HCT116 (cell line): ENCODE measurements around the gene MAML2. TPM values are rescaled to one million over a fixed set of nuclear protein-coding genes. Genes with fewer than 3 reads are reported as not detected.

Source experiments
- ATAC-seq: fragments of 200-7000 bp; cut with Tn5 transposase; 2 replicates; pipeline ENCODE4 v1.9.1; 2020; ENCODE audit warnings: mild to moderate bottlenecking, moderate library complexity
- BruUV-seq: library from RNA; stranded (reverse); fragments of 400-500 nt; replicated peaks from 2 replicates; lab custom pipeline; 2021; lab: Mats Ljungman, UMichigan
- CTCF ChIA-PET: fragments of 300-600 bp; sonication (Branson Sonifier 250); formaldehyde crosslinking; loops from one replicate; lab custom pipeline; 2021; ENCODE audit warnings: antibody characterized with exemption; lab: Charles Lee
- POLR2A ChIA-PET: fragments of 300-600, 350-600 bp; sonication (Branson Sonifier 250); formaldehyde crosslinking; loops from one replicate; lab custom pipeline; 2021; ENCODE audit warnings: antibody characterized with exemption; lab: Charles Lee
- RAD21 ChIA-PET, 2 experiments: fragments of 300-600 bp; sonication (Branson Sonifier 250); formaldehyde crosslinking; loops; one replicate each; lab custom pipeline; 2023; ENCODE audit warnings: low total read pairs in 2 of 2; ENCODE audit not compliant: uncharacterized antibody in 2 of 2, unreplicated experiment in 2 of 2, low non-redundant PET in 1 of 2; lab: Charles Lee
- DNase-seq: peaks from one replicate; pipeline ENCODE4 v3.0.0-alpha.2; 2010; ENCODE audit warnings: low read depth, low spot score
- H2AFZ ChIP-seq: fragments of 200-600 bp; shearing (Covaris generic), sonication (generic); 2 replicates; pipeline ENCODE4 v1.6.1; 2017; ENCODE audit warnings: low read depth, mixed run types, mixed read lengths, antibody characterized with exemption, low read length; ENCODE audit not compliant: poor library complexity, severe bottlenecking
- H3K27ac ChIP-seq: 2 replicates; pipeline ENCODE4 v1.5.1; 2012; ENCODE audit warnings: low read depth, low read length
- H3K27me3 ChIP-seq: fragments of 200-600 bp; sonication (generic); 2 replicates; pipeline ENCODE4 v1.6.1; 2016; ENCODE audit warnings: mixed run types, low read length, mixed read lengths; ENCODE audit not compliant: insufficient read depth
- H3K36me3 ChIP-seq, 2 experiments: fragments of 200-500 bp in 1 of 2; fragments of 200-600 bp in 1 of 2; sonication (Bioruptor generic) in 1 of 2; sonication (generic) in 1 of 2; 2 replicates each; pipeline versions ENCODE4 v1.5.1 to v1.6.1; 2014 to 2016; ENCODE audit warnings: low read length in 2 of 2, inconsistent platforms in 1 of 2, mixed read lengths in 1 of 2, mixed run types in 1 of 2; ENCODE audit not compliant: insufficient read depth in 2 of 2, control insufficient read depth in 1 of 2
- H3K4me1 ChIP-seq, 2 experiments: fragments of 200-600 bp in 1 of 2; sonication (generic) in 1 of 2; 2 replicates each; pipeline versions ENCODE4 v1.5.1 to v1.6.1; 2012 to 2017; ENCODE audit warnings: low read length in 2 of 2, inconsistent platforms in 1 of 2, mild to moderate bottlenecking in 1 of 2, mixed read lengths in 1 of 2, mixed run types in 1 of 2, moderate library complexity in 1 of 2; ENCODE audit not compliant: insufficient read depth in 2 of 2, control insufficient read depth in 1 of 2
- H3K4me2 ChIP-seq: fragments of 200-600 bp; sonication (generic); 2 replicates; pipeline ENCODE4 v1.6.1; 2017; ENCODE audit warnings: mixed run types, low read length, mixed read lengths
- H3K4me3 ChIP-seq, 2 experiments: fragments of 200-600 bp in 1 of 2; sonication (generic) in 1 of 2; replicated peaks in 1 of 2; 2 replicates each; pipeline ENCODE4 v1.5.1; 2011 to 2016; ENCODE audit warnings: low read length in 2 of 2, control low read depth in 1 of 2, low read depth in 1 of 2, mild to moderate bottlenecking in 1 of 2, mixed read lengths in 1 of 2, mixed run types in 1 of 2
- H3K79me2 ChIP-seq: fragments of 200-600 bp; sonication (generic); 2 replicates; pipeline ENCODE4 v1.6.1; 2017; ENCODE audit warnings: mild to moderate bottlenecking, mixed run types, low read length, moderate library complexity, mixed read lengths; ENCODE audit not compliant: insufficient read depth
- H3K9ac ChIP-seq: fragments of 200-600 bp; sonication (generic); 2 replicates; pipeline ENCODE4 v1.6.1; 2016; ENCODE audit warnings: low read length, mixed read lengths
- H3K9me2 ChIP-seq: fragments of 200-600 bp; sonication (generic), shearing (Covaris generic); 2 replicates; pipeline ENCODE4 v1.6.1; 2017; ENCODE audit warnings: mixed run types, mild to moderate bottlenecking, moderate library complexity; ENCODE audit not compliant: insufficient read depth
- H3K9me3 ChIP-seq, 2 experiments: fragments of 200-500 bp in 1 of 2; fragments of 200-600 bp in 1 of 2; sonication (Bioruptor generic) in 1 of 2; sonication (generic) in 1 of 2; 2 replicates each; pipeline ENCODE4 v1.6.1; 2014 to 2017; ENCODE audit warnings: low read length in 2 of 2, mixed read lengths in 2 of 2, inconsistent platforms in 1 of 2, low read depth in 1 of 2, mild to moderate bottlenecking in 1 of 2, mixed run types in 1 of 2, moderate library complexity in 1 of 2; ENCODE audit not compliant: control insufficient read depth in 1 of 2, insufficient read depth in 1 of 2
- H4K20me1 ChIP-seq: fragments of 200-600 bp; sonication (generic), shearing (Covaris generic); 2 replicates; pipeline ENCODE4 v1.6.1; 2017; ENCODE audit warnings: mixed run types, mild to moderate bottlenecking, moderate library complexity; ENCODE audit not compliant: insufficient read depth
- ATF3 ChIP-seq: IDR thresholded peaks from 2 replicates; pipeline ENCODE4 v1.6.1; 2012
- CBX3 ChIP-seq: IDR thresholded peaks from 2 replicates; pipeline ENCODE4 v1.6.1; 2012; ENCODE audit warnings: low read depth
- CEBPB ChIP-seq: IDR thresholded peaks from 2 replicates; pipeline ENCODE4 v1.6.1; 2012; ENCODE audit warnings: low read depth
- CTCF ChIP-seq, 3 experiments: fragments of 200-600 bp in 1 of 3; sonication (generic) in 1 of 3; IDR thresholded peaks in 2 of 3; conservative IDR thresholded peaks in 1 of 3; 2 replicates each; pipeline ENCODE4 v1.5.1; 2012 to 2017; ENCODE audit warnings: low read depth in 2 of 3, low read length in 2 of 3, antibody characterized with exemption in 1 of 3, borderline replicate concordance in 1 of 3, control low read depth in 1 of 3, mild to moderate bottlenecking in 1 of 3, mixed read lengths in 1 of 3, mixed run types in 1 of 3, moderate library complexity in 1 of 3; ENCODE audit not compliant: insufficient read depth in 1 of 3
- ELF1 ChIP-seq: IDR thresholded peaks from 2 replicates; pipeline ENCODE4 v1.6.1; 2012; ENCODE audit warnings: low read depth, borderline replicate concordance
- FOSL1 ChIP-seq: IDR thresholded peaks from 2 replicates; pipeline ENCODE4 v1.6.1; 2012; ENCODE audit warnings: low read depth
- JUND ChIP-seq: IDR thresholded peaks from 2 replicates; pipeline ENCODE4 v1.6.1; 2012
- MAX ChIP-seq: IDR thresholded peaks from 2 replicates; pipeline ENCODE4 v1.6.1; 2012
- POLR2A ChIP-seq: IDR thresholded peaks from 2 replicates; pipeline ENCODE4 v1.7.0; 2011; ENCODE audit warnings: borderline replicate concordance; ENCODE audit not compliant: insufficient read depth, insufficient read length; ENCODE audit errors: extremely low read depth
- RAD21 ChIP-seq: IDR thresholded peaks from 2 replicates; pipeline ENCODE4 v1.6.1; 2012; ENCODE audit warnings: low read depth, mild to moderate bottlenecking
- REST ChIP-seq: IDR thresholded peaks from 2 replicates; pipeline ENCODE4 v1.6.1; 2012; ENCODE audit warnings: low read depth
- SIN3A ChIP-seq: IDR thresholded peaks from 2 replicates; pipeline ENCODE4 v1.6.1; 2012; ENCODE audit warnings: low read depth
- SRF ChIP-seq: IDR thresholded peaks from 2 replicates; pipeline ENCODE4 v1.6.1; 2012; ENCODE audit warnings: low read depth
- TCF7L2 ChIP-seq: IDR thresholded peaks from 2 replicates; pipeline ENCODE4 v1.7.0; 2011; ENCODE audit warnings: borderline replicate concordance, inconsistent platforms; ENCODE audit not compliant: insufficient read depth, insufficient read length; ENCODE audit errors: extremely low read depth
- YY1 ChIP-seq: IDR thresholded peaks from 2 replicates; pipeline ENCODE4 v1.6.1; 2011; ENCODE audit warnings: low read length, low read depth, moderate library complexity, mild to moderate bottlenecking; ENCODE audit not compliant: insufficient replicate concordance; ENCODE audit errors: extremely low read depth
- ZBTB33 ChIP-seq: IDR thresholded peaks from 2 replicates; pipeline ENCODE4 v1.6.1; 2011; ENCODE audit warnings: mild to moderate bottlenecking, low read length, moderate library complexity; ENCODE audit not compliant: insufficient replicate concordance; ENCODE audit errors: extremely low read depth
- ZFX ChIP-seq: fragments of 450-650 bp; IDR thresholded peaks from 2 replicates; pipeline ENCODE4 v1.6.1; 2017
- intact Hi-C: fragments of 100-400 bp; cut with micrococcal nuclease; formaldehyde crosslinking; loops from 2 replicates; pipeline ENCODE4 v1.10.0; 2022
- total RNA-seq: library from RNA; stranded (reverse); gene quantifications from one replicate; pipeline ENCODE4 v1.2.1, GENCODE V29; 2021; ENCODE audit not compliant: unreplicated experiment

Gene MAML2
- total RNA-seq, 1 experiment from 2014 or later, result 2.6 TPM

GRCh38 chr11:96211436-96211835 lies 131.6 kb downstream of the MAML2 start (continued):
- TF ChIP-seq ATF3 (no peak), YY1 (no peak), POLR2A (no peak), REST (no peak), ZFX (no peak), CEBPB (no peak), ELF1 (no peak), MAX (no peak)

- intact Hi-C loops, result no loop called here
- CTCF ChIA-PET, result no interaction called here
- TF ChIP-seq SRF (no peak), ZBTB33 (no peak), CTCF (IDR thresholded peaks at IDR 0.05 in 2 of 3, conservative IDR thresholded peaks at IDR 0.05 in 1 of 3; ENCODE audit: borderline replicate concordance in 1 of 3, insufficient read depth in 1 of 3, low read depth in 2 of 3, low read length in 2 of 3) (no peak), TCF7L2 (no peak), RAD21 (no peak), ELF1 (no peak), SIN3A (no peak), JUND (no peak), CBX3 (no peak), ZFX (no peak), FOSL1 (no peak)
Measured at GRCh38 chr11:96207459-96208449, 135.2 kb downstream of the MAML2 start.

More at GRCh38 chr11:96207459-96208449, 135.2 kb downstream of the MAML2 start:
- peaks cover 6 to 8% of the 10 kb centered on the region in 2 experiments for H3K4me1 ChIP-seq
- BruUV-seq, result no TSS peak
- no peak overlapping the region for H3K4me3 ChIP-seq
- no peaks in the 10 kb centered on the region for H3K79me2 ChIP-seq
- ChIA-PET RAD21 (no interaction called here), POLR2A (no interaction called here)
- H3K36me3 ChIP-seq, result no peaks in the 10 kb centered on the region
- no peaks in the 10 kb centered on the region for H4K20me1 ChIP-seq
- H3K27ac ChIP-seq, result no peak overlapping the region
- no peak overlapping the region for H3K4me2 ChIP-seq
- no peaks in the 10 kb centered on the region for H3K27me3 ChIP-seq
- no peak for DNase-seq
- no peak overlapping the region for H3K9ac ChIP-seq
- 0 out of 2 replicates have a peak, but pooled peaks cover 5% of the 10 kb centered on the region for H3K9me2 ChIP-seq
- no peak overlapping the region for H2AFZ ChIP-seq
- ATAC-seq, result peak; percentile 20; the same call in 1 of the 2 replicates
- no peaks in the 10 kb centered on the region for H3K9me3 ChIP-seq
